GM18858 (cell line): ENCODE measurements around the gene MYT1.
"Not testable (repeated sequence)": the region's sequence is repeated elsewhere in the genome, so short reads cannot be mapped to it uniquely, and the experiment has no call there.

ENCODE experiments used
- ATAC-seq: cut with Tn5 transposase; IDR thresholded peaks from one replicate; pipeline ENCODE4 v1.9.1; 2021; ENCODE audit not compliant: unreplicated experiment

MYT1 gene

GRCh38 chr20:64228751-64229506 lies 64.7 kb downstream of the MYT1 start:
- ATAC-seq = no peak

GRCh38 chr20:64229507-64230061 lies 65.3 kb downstream of the MYT1 start:
- no peak for ATAC-seq

GRCh38 chr20:64230461-64231145 lies 66.4 kb downstream of the MYT1 start:
- ATAC-seq = no peak

GRCh38 chr20:64231621-64232550 lies 67.6 kb downstream of the MYT1 start:
- no peak for ATAC-seq

GRCh38 chr20:64232794-64233193 lies 68.5 kb downstream of the MYT1 start:
- ATAC-seq = no peak

- ATAC-seq = no peak
These were observed 69.5 kb downstream of the MYT1 start for GRCh38 chr20:64233725-64234124.

- no peak for ATAC-seq
These were observed 70.1 kb downstream of the MYT1 start for GRCh38 chr20:64234291-64234791.

GRCh38 chr20:64234921-64235565 lies 70.8 kb downstream of the MYT1 start:
- ATAC-seq = not testable (repeated sequence)

GRCh38 chr20:64236137-64237088 lies 72.2 kb downstream of the MYT1 start:
- no peak for ATAC-seq

GRCh38 chr20:64237316-64237715 lies 73.1 kb downstream of the MYT1 start:
- ATAC-seq = no peak

- ATAC-seq = no peak
These were observed 74.0 kb downstream of the MYT1 start for GRCh38 chr20:64238115-64238825.

- no peak for ATAC-seq
These were observed 74.7 kb downstream of the MYT1 start for GRCh38 chr20:64238851-64239387.

GRCh38 chr20:64239449-64240242 lies 75.4 kb downstream of the MYT1 start:
- no peak for ATAC-seq

- no peak for ATAC-seq
These were observed 76.2 kb downstream of the MYT1 start for GRCh38 chr20:64240243-64241015.

- ATAC-seq = no peak
These were observed 76.8 kb downstream of the MYT1 start for GRCh38 chr20:64241061-64241460.

GRCh38 chr20:64242003-64242796 lies 77.9 kb downstream of the MYT1 start:
- ATAC-seq = no peak
